Mesendoderm (in vitro differentiated cells): ENCODE measurements around the gene GRIK4.

Source experiments
- DNase-seq: peaks from one replicate; pipeline ENCODE4 v3.0.0; 2013
- H2AK5ac ChIP-seq: 2 replicates; pipeline ENCODE4 v1.6.1; 2013; ENCODE audit warnings: low read length, inconsistent platforms
- H2BK120ac ChIP-seq: 2 replicates; pipeline ENCODE4 v1.6.1; 2013; ENCODE audit warnings: low read depth, mild to moderate bottlenecking, low read length, moderate library complexity, mixed read lengths
- H2BK15ac ChIP-seq: replicated peaks from 2 replicates; pipeline ENCODE4 v1.6.1; 2013; ENCODE audit warnings: low read depth, mild to moderate bottlenecking, moderate library complexity
- H2BK5ac ChIP-seq: 2 replicates; pipeline ENCODE4 v1.6.1; 2013; ENCODE audit warnings: low read length, inconsistent platforms
- H3K18ac ChIP-seq: 2 replicates; pipeline ENCODE4 v1.6.1; 2013; ENCODE audit warnings: mild to moderate bottlenecking, low read length, mixed read lengths
- H3K23ac ChIP-seq: one replicate; pipeline ENCODE4 v1.6.1; 2013; ENCODE audit warnings: low read length
- H3K27ac ChIP-seq: 2 replicates; pipeline ENCODE4 v1.5.1; 2013; ENCODE audit warnings: low read depth, mild to moderate bottlenecking, inconsistent platforms, low read length, moderate library complexity
- H3K27me3 ChIP-seq: 2 replicates; pipeline ENCODE4 v1.6.1; 2013; ENCODE audit warnings: low read length, control low read depth, mild to moderate bottlenecking, inconsistent platforms; ENCODE audit not compliant: insufficient read depth, poor library complexity
- H3K36me3 ChIP-seq: 2 replicates; pipeline ENCODE4 v1.6.1; 2013; ENCODE audit warnings: low read length, inconsistent platforms; ENCODE audit not compliant: control insufficient read depth, insufficient read depth
- H3K4ac ChIP-seq: one replicate; pipeline ENCODE4 v1.6.1; 2013; ENCODE audit warnings: low read depth, mild to moderate bottlenecking, low read length, moderate library complexity
- H3K4me1 ChIP-seq: 2 replicates; pipeline ENCODE4 v1.6.1; 2013; ENCODE audit warnings: low read depth, low read length, inconsistent platforms; ENCODE audit not compliant: control insufficient read depth
- H3K4me2 ChIP-seq: 2 replicates; pipeline ENCODE4 v1.6.1; 2013; ENCODE audit warnings: low read length
- H3K4me3 ChIP-seq: 2 replicates; pipeline ENCODE4 v1.5.1; 2013; ENCODE audit warnings: mild to moderate bottlenecking, low read length
- H3K56ac ChIP-seq: one replicate; pipeline ENCODE4 v1.6.1; 2013; ENCODE audit warnings: low read length
- H3K79me1 ChIP-seq: 2 replicates; pipeline ENCODE4 v1.6.1; 2013; ENCODE audit warnings: low read length, inconsistent platforms
- H3K79me2 ChIP-seq: 2 replicates; pipeline ENCODE4 v1.6.1; 2013; ENCODE audit warnings: mild to moderate bottlenecking, low read length; ENCODE audit not compliant: control insufficient read depth, insufficient read depth
- H3K9ac ChIP-seq: 2 replicates; pipeline ENCODE4 v1.6.1; 2013; ENCODE audit warnings: low read length, inconsistent platforms
- H4K5ac ChIP-seq: one replicate; pipeline ENCODE4 v1.6.1; 2013; ENCODE audit warnings: low read length
- H4K8ac ChIP-seq: one replicate; pipeline ENCODE4 v1.6.1; 2013; ENCODE audit warnings: low read depth, mild to moderate bottlenecking, control low read depth, low read length, moderate library complexity
- WGBS: extraction: QIAGEN DNeasy Blood & Tissue Kit; methylation state at CpG from one replicate; pipeline ENCODE4 v1.1.7; 2013; ENCODE audit warnings: low lambda C conversion rate, missing lambda C conversion rate; ENCODE audit not compliant: insufficient coverage; ENCODE audit errors: extremely low coverage; 5-methylcytosine and 5-hydroxymethylcytosine counted together

GRIK4 gene

GRCh38 chr11:120904116-120904515 is 392.6 kb downstream of the GRIK4 start:
- Histone ChIP-seq H3K79me2 (no peaks in the 10 kb centered on the region), H2BK5ac (no peak overlapping the region), H3K9ac (no peak overlapping the region), H3K56ac (no peak overlapping the region), H3K4me1 (peaks cover 3% of the 10 kb centered on the region), H3K27ac (no peak overlapping the region), H3K18ac (no peak overlapping the region), H3K4me2 (no peak overlapping the region), H2BK15ac (no peak overlapping the region), H4K5ac (no peak overlapping the region), H3K4ac (no peak overlapping the region), H3K4me3 (no peak overlapping the region), H4K8ac (no peak overlapping the region), H2AK5ac (no peak overlapping the region), H3K27me3 (no peaks in the 10 kb centered on the region), H3K79me1 (no peaks in the 10 kb centered on the region), H2BK120ac (no peak overlapping the region), H3K23ac (no peak overlapping the region), H3K36me3 (no peaks in the 10 kb centered on the region)
- no peak for DNase-seq
- WGBS, result no CpG with 5 or more reads among the region's 4 CpGs

GRCh38 chr11:120906766-120907165 is 395.2 kb downstream of the GRIK4 start:
- no peak overlapping the region for H3K9ac ChIP-seq
- no peaks in the 10 kb centered on the region for H3K27me3 ChIP-seq
- H3K23ac ChIP-seq, result no peak overlapping the region
- H2AK5ac ChIP-seq, result no peak overlapping the region
- H3K18ac ChIP-seq, result no peak overlapping the region
- no peak overlapping the region for H4K8ac ChIP-seq
- no peak overlapping the region for H3K4me3 ChIP-seq
- H3K4ac ChIP-seq, result no peak overlapping the region
- WGBS, result no CpG with 5 or more reads among the region's 10 CpGs
- H3K36me3 ChIP-seq, result no peaks in the 10 kb centered on the region
- no peak overlapping the region for H3K56ac ChIP-seq
- H4K5ac ChIP-seq, result no peak overlapping the region
- H3K4me2 ChIP-seq, result no peak overlapping the region
- H3K79me2 ChIP-seq, result no peaks in the 10 kb centered on the region
- no peak for DNase-seq
- H2BK120ac ChIP-seq, result no peak overlapping the region
- no peak overlapping the region for H3K27ac ChIP-seq
- H2BK15ac ChIP-seq, result no peak overlapping the region
- H3K4me1 ChIP-seq, result no peaks in the 10 kb centered on the region
- no peak overlapping the region for H2BK5ac ChIP-seq
- H3K79me1 ChIP-seq, result no peaks in the 10 kb centered on the region

GRCh38 chr11:120907971-120908370 is 396.4 kb downstream of the GRIK4 start:
- no peak overlapping the region for H2BK15ac ChIP-seq
- DNase-seq, result no peak
- no peak overlapping the region for H2BK5ac ChIP-seq
- H3K23ac ChIP-seq, result no peak overlapping the region
- H3K79me2 ChIP-seq, result no peaks in the 10 kb centered on the region
- H3K36me3 ChIP-seq, result no peaks in the 10 kb centered on the region
- no peak overlapping the region for H3K9ac ChIP-seq
- H3K79me1 ChIP-seq, result no peaks in the 10 kb centered on the region
- H4K8ac ChIP-seq, result no peak overlapping the region
- H4K5ac ChIP-seq, result no peak overlapping the region
- no peak overlapping the region for H3K18ac ChIP-seq
- WGBS, result no CpG with 5 or more reads among the region's 1 CpG
- no peak overlapping the region for H2AK5ac ChIP-seq
- no peak overlapping the region for H3K4me2 ChIP-seq
- H2BK120ac ChIP-seq, result no peak overlapping the region
- no peak overlapping the region for H3K4me3 ChIP-seq
- H3K27me3 ChIP-seq, result no peaks in the 10 kb centered on the region
- no peaks in the 10 kb centered on the region for H3K4me1 ChIP-seq
- no peak overlapping the region for H3K56ac ChIP-seq
- no peak overlapping the region for H3K4ac ChIP-seq
- H3K27ac ChIP-seq, result no peak overlapping the region

- no peak for DNase-seq
- Histone ChIP-seq H3K4me3 (no peak overlapping the region), H2BK120ac (no peak overlapping the region), H3K4me1 (no peaks in the 10 kb centered on the region), H3K27me3 (no peaks in the 10 kb centered on the region), H4K8ac (no peak overlapping the region), H2BK5ac (no peak overlapping the region), H3K36me3 (no peaks in the 10 kb centered on the region), H3K18ac (no peak overlapping the region), H3K4me2 (no peak overlapping the region), H3K4ac (no peak overlapping the region), H3K79me1 (no peaks in the 10 kb centered on the region), H2BK15ac (no peak overlapping the region), H3K9ac (no peak overlapping the region), H3K23ac (no peak overlapping the region), H3K79me2 (no peaks in the 10 kb centered on the region), H3K27ac (no peak overlapping the region), H4K5ac (no peak overlapping the region), H3K56ac (no peak overlapping the region), H2AK5ac (no peak overlapping the region)
- no CpG with 5 or more reads among the region's 9 CpGs for WGBS
These were observed 397.1 kb downstream of the GRIK4 start for GRCh38 chr11:120908461-120909181.

- Histone ChIP-seq H3K56ac (no peak overlapping the region), H3K4me3 (no peak overlapping the region), H3K27ac (no peak overlapping the region), H3K79me1 (no peaks in the 10 kb centered on the region), H2BK120ac (no peak overlapping the region), H4K5ac (no peak overlapping the region), H4K8ac (no peak overlapping the region), H3K79me2 (no peaks in the 10 kb centered on the region), H3K9ac (no peak overlapping the region), H3K18ac (no peak overlapping the region), H3K4me2 (no peak overlapping the region), H3K4me1 (no peaks in the 10 kb centered on the region), H3K4ac (no peak overlapping the region), H2BK15ac (no peak overlapping the region), H3K23ac (no peak overlapping the region), H2BK5ac (no peak overlapping the region), H2AK5ac (no peak overlapping the region), H3K36me3 (no peaks in the 10 kb centered on the region), H3K27me3 (no peaks in the 10 kb centered on the region)
- DNase-seq, result no peak
- WGBS, result no CpG with 5 or more reads among the region's 5 CpGs
These were observed 398.3 kb downstream of the GRIK4 start for GRCh38 chr11:120909676-120910416.
